Stimulated activated CD8-positive, alpha-beta memory T cell treated with anti-CD3 and anti-CD28 coated beads, Interleukin-12 subunit alpha, Interleukin-12 subunit beta, amount 100 ng/mL, for 24 hours (primary cell): ENCODE data around the gene FGF10.

ENCODE experiments used
- DNase-seq: peaks from one replicate; pipeline ENCODE4 v3.0.0-alpha.2; 2020; ENCODE audit errors: extremely low read depth

FGF10 gene

DNA sequence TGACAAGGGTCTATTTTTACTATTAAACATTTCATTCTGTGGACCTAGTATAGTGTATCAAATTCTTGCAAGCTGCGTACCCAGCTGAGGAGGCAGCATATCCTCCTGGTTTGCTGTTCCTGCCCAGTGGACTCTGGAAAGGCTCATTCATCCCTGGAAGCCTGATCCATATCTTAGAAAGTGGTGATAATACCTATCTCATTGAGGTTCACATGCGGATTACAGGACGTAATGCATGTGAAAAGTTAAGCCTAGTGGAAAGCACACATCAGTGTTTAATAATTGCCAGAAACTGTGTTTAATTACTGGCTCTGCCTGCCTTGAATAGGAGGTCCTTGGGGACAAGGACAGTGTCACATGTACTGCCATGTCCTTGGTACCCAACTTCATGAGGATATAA lies 132.0 kb downstream of the FGF10 start:
- no peak for DNase-seq
